ENCODE results near the gene KCNIP4.

Gene KCNIP4

DNA sequence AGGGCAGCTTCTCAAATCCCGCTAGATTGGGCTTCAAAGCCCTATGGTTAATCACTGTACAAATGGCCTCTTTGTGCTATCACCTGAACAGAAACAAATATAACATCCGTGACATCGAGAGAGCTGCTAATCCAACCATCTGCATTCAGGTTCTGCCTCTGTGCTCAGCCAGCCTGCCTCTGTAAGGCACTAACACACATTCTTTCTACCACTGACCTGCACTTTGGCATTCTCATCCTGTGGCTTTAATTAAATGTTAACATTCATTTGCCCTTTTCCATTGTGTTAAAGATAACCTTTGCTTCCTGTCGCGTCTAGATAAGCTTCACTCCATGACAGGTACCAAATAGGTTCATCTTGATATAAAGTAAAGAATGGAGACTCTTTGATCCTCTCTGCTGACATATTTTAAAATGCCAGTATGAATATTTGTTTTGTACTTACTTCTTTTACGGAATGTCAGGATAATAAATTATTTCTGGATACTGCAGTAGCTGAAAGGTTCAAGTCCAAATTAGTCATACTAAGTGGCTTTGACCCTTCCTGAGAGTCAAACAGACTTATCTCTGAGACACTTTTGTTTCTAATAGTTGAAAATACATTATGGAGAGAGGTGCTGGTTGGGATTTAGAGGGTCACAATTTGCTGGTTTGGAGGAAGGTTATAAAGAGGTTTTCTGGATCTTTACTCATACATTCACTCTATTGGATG, 742.6 kb downstream of the KCNIP4 start:
- DNase-seq (ENCODE audit: low read depth in 2 of 2, low spot score in 1 of 2), result no peak

DNA sequence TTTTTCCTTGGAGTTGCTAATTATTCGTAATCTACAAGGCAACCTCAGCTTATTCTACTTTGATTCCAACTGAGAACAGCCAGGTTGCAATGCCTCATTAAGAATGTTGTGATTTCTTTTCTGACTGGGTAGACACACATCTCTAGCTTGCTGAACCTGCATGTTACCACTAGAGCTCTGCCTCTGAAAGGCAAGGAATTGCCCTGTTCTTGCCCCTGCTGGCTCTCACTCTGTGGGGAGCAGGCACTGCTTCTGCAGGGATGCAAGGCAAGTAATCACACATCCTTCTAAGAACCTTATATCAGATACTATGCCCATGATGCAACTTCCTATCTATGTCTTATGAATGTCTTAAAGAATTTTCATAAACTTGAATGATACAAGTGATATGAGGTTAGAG, 745.2 kb downstream of the KCNIP4 start:
- DNase-seq (ENCODE audit: low read depth in 2 of 2, low spot score in 1 of 2), result no peak

DNA sequence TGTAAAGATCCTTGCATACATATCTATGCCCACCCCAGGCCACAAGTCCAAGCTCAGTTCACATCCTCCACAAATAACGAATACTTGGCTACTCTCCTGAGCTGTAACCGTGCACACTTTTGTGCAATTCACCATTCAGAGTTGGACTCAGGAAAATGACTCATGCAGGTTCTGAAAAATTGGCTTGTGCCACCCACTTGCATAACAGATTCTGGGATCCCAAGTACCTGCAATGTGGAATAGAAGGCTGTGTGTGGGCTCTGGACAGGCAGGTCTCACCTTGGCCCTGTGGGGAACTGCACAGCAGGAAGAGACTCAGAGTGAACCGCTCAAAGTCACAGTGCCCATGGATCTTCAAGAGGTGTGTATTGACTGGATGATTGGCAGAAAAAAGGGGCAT, 745.6 kb downstream of the KCNIP4 start:
- no peak for DNase-seq (ENCODE audit: low read depth in 2 of 2, low spot score in 1 of 2)

DNA sequence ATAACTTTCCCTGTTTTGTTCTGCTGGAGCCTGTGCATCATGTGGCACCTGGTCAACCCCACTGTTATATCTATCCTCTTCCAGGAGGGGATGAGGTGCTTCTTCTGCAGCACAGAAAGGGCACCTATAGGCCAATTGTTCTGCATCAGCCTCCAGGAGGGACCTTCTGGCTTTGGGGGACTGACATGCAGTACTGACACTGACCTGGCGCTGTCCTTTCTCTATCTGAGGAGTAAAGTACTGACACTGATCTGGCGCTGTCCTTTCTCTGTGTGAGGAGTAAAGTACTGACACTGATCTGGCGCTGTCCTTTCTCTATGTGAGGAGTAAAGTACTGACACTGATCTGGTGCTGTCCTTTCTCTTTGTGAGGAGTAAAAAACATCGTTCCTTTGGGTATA, 749.9 kb downstream of the KCNIP4 start:
- DNase-seq (ENCODE audit: low read depth in 2 of 2, low spot score in 1 of 2), result no peak

DNA sequence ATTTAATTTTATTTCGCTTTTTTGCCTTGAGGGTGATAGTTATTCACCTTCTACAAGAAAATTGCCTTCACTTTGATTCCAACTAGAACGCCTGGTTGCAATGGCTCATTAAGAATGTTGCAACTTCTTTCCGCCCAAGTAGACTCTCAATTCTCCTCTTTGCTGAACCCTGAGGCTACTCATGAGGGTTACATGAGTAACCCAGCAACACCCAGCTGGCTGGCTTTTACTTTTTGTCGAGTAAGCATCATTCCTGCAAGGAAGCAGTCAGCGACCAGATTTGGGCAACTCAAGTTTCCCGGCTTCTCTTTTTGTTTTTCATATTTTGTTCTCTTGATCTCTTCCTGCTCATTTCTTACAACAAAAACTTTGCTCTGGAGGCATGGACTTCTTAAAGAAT, 752.9 kb downstream of the KCNIP4 start:
- no peak for DNase-seq (ENCODE audit: low read depth in 2 of 2, low spot score in 1 of 2)

DNA sequence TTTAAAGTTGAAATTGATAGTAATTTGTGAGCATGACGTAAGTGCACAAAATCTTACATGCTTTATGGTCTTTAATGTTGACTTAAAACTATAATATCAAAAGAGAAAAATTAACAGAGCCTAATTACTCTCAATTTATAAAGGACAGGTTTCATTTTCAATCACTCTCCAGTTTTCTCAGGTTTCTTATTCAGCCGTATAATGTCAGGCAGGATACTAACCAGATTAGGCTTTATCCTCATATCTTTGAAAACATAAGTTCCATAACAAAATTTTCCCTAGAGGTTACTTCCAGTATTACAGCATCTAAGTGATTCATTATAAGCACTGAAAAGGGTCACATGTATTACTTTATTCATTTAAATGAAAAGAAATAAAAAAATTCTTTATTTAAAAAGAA, 756.2 kb downstream of the KCNIP4 start:
- DNase-seq (ENCODE audit: low read depth in 2 of 2, low spot score in 1 of 2), result no peak

DNA sequence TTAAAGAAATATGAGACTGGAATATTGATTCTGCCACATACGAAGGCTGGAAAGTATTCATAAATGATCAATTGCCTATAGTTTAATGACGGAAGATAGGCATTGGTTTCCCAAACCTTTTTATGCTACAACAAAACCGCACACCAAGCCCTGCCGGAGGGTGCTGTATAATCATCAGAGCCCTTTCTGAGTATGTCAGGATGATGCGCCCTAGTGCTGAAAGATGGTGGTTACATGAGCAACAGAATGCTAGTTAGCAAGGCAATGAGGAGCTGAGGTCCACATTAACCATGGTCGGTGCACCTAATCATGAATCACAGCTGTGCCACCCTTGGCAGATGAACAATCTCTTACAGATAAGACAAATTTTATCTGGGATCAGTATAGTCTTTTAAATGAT, 757.3 kb downstream of the KCNIP4 start:
- DNase-seq (ENCODE audit: low read depth in 2 of 2, low spot score in 1 of 2), result no peak

DNA sequence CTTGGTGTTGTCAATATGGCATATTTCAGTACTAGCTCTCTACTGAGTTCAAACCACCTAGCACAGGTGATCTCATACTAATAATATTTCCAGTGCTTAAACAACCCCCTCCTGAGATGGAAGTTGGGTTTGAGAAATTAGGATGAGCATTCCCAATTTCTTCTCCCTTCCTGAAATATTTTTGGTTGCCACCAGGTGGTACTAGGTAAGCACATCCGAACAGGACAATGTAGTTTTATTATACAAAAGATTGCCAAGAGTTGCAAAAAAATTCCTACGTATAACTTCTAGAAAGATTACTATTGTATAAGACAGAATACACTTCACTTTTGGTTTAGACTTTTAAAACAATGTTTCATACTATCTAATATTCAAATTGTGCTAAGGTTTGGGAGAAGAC, 763.8 kb downstream of the KCNIP4 start:
- DNase-seq (ENCODE audit: low read depth in 2 of 2, low spot score in 1 of 2), result no peak

DNA sequence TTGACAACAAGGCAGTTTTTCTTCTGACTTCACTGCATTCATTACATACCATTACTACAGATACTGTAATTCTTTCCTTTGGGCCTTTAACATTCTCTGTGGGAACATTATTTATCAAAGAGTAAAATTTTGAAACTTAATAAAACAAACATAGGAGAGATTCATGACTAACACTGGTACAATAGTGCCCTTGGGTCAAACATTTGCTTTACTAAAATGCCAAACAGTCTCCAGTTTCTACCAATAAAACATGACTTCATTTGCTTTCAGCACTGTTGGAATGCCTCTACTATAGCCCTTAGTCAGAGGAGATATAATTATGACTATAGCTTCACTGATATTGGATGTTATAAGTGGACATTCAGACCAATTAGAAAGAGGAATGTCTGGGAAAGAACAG, 766.9 kb downstream of the KCNIP4 start:
- DNase-seq (ENCODE audit: low read depth in 2 of 2, low spot score in 1 of 2), result no peak

DNA sequence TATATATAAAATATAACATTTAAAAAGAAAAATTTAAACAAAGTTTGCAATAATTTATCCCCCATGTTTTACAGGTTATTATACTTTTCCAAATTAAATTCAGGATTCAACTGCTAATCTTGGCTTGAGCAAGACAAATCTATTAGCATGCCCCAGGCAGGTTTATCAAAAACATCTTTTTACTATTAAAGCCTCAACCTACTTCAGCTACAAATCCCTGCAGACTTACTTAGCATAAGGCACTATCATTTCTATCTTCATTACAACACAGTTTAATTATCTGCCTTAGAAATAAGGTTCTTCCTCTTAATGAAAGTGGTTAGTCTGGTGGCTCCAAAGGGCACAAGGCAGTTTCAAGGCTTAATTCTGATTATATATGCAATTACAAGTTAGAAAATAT, 770.7 kb downstream of the KCNIP4 start:
- DNase-seq (ENCODE audit: low read depth in 2 of 2, low spot score in 1 of 2), result no peak

DNA sequence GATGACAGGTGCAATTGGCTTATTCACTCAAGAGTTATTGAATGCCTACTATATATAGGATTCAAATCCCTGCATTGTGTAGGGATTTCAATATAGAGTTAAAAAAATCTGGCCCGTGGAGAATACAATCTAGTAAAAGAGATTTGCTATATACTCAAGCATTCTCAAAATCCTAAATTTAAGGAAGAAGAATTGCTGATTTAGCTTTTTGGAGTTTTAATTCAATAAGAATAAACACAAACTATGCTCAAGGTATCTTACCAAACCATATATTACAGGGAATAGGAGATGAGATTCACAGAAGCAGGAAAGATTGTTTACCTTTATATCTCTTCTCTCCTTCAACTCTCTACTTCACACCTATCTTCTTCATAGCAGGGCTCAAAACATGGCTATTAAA, 771.5 kb downstream of the KCNIP4 start:
- no peak for DNase-seq (ENCODE audit: low read depth in 2 of 2, low spot score in 1 of 2)

DNA sequence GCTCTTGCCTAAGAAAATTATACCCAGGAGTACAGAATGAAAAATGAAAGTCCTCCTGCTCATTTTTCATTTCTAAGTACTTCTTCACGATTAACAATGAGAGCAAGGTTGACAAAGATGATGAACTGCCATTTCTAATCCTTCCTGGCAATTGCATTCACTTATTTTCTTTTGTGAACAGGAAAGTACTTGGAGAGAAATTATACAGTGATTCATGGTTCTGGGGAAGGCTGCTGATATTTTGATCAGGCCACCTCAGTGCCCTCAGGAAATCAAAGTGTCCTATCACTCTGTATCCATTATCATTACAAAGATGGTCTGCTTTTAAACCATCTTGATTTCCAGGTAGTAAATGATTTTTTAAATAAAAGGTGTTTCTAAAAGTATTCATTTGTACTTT, 780.9 kb downstream of the KCNIP4 start:
- no peak for DNase-seq (ENCODE audit: low read depth in 2 of 2, low spot score in 1 of 2)

DNA sequence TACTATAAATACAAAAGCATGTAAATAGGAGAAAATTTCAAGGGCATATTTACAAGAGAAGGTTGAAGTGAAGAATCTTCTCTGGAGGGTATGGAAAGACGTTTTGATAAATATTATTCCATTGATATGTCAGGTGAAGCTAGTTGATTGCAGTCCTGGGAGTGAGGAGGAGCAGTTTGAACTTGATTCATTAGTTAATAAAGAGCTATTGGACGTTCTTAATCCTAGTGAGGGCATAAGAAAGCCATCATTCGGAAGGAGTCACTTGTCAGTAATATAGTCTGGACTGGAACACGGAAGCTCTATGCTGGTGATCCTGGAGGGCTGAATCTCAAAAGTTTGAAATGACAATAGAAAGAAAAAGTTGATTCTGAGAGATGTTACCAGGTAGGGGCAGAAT, 793.2 kb downstream of the KCNIP4 start:
- no peak for DNase-seq (ENCODE audit: low read depth in 2 of 2, low spot score in 1 of 2)

DNA sequence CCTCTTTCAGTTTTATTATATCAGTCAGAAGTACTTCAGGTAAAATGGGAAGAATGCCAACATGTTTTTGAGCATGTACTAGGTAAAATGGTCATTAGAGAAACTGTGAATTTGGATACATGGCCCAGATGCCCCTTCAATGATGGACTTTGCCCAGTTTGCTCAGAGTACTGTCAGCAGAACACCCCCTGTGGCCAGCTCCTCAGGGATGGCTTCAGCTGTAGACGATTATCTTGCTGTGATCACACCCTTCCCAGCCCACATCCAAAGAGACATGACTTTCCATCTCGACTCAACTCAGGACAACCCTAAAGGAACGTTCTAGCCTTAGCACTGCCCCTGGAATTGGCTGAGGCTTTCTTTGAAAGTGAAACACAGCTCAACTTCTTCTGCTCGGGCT, 809.2 kb downstream of the KCNIP4 start:
- DNase-seq (ENCODE audit: low read depth in 2 of 2, low spot score in 1 of 2), result no peak

DNA sequence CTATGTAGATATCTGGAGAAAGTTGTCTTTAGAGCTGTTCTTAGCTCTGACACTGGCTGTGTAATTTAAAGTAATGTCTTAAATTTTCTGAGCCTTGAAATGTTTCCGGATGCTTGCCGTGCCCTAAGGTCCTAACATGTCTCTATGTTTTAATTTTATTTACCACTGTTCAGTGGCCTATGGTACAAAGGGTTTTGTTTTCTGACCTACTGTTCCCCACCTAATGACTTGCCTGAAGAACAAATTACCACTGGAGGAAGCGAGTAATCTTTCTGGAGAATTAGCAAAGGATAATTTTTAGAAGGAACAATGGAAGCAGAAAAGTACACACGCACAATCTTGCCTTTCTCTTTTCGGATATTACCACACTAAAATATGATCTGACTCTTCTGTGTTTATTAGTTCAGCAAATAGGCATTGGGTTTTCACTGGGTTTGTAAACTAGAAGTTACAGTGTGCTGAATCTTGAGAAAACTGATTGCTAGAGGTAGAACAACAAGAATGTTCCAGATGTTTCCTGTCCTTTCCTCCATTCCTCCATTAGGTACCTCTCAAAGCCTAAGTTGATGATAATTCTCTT, 812.4 kb downstream of the KCNIP4 start:
- no peak for DNase-seq (ENCODE audit: low read depth in 2 of 2, low spot score in 1 of 2)

DNA sequence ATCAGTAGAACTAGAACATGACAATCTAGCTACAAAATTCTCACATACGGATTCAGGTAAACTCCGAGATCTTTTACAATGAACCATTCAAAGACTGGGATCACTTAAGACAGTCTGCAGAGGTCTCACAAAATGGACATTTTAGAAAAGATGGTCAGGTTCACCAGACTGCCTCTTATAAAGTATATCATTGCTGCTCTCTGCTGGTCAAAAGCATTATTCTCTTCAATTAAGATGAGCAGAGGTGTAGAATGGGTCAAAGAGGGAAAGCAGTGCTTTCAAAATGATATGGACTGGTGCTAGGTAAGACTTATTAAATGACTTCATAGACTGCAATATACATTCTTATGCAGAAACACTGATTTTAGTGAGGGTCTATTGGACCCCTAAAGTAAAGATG, 813.6 kb downstream of the KCNIP4 start:
- DNase-seq (ENCODE audit: low read depth in 2 of 2, low spot score in 1 of 2), result no peak

DNA sequence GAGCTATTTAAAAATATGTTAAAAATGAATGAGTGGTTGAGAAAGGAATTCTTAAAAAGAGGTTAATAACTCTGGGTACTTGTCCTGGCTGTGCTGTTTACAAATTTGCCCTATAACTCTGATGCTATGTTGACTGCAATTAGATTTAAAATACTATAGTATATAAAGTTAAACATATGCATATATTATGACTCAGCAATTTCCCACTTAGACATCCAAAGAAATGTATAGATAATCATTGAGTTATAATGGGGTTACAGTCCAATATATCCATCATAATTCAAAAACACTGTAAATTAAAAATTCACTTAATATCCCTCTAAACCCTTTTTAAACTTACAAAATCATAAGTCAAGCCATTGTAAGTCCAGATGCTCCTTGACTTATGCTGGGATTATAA, 818.0 kb downstream of the KCNIP4 start:
- no peak for DNase-seq (ENCODE audit: low read depth in 2 of 2, low spot score in 1 of 2)

DNA sequence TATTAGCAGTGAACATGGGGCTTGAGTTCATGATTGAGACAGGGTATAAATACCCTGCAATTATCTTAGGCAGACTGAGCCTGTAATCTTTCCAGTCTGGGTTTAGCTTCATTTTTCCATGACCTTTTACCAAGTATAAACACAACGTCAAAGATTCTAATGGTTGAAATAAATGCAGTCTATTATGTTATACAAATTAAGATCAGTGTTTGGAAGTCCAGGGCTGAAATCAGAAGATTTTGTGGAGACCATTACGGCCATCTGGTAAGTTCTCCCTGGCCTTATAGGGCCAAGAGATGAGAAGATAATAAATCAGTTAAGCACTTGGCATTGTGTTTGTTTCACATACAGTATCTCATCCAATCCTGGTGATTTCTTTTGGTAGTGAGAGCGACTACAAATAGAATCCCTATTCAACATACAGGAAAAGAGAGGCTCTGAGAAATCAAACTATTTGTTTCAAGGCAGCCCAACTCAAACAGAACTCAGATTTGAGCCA, 822.5 kb downstream of the KCNIP4 start:
- no peak for DNase-seq (ENCODE audit: low read depth in 2 of 2, low spot score in 1 of 2)

DNA sequence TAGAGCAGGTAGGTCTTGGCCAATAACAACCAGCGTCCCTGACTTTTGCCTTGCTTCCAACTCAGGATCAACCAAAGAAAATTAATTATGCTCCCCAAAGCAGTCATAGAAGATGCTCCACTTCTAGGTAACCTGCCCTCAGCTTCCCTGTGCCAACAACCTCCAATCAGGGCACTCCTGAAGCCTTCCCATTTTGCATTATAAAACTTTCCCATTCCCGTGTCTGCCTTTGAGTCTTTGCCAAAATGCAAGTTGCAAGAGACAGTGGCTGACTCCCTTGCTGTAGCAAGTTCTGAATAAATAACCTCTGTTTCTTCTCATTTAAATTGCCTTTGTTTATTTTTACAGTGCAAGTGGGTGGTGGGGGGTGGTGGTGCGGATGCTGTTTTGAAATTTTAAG, 830.3 kb downstream of the KCNIP4 start:
- no peak for DNase-seq (ENCODE audit: low read depth in 2 of 2, low spot score in 1 of 2)

DNA sequence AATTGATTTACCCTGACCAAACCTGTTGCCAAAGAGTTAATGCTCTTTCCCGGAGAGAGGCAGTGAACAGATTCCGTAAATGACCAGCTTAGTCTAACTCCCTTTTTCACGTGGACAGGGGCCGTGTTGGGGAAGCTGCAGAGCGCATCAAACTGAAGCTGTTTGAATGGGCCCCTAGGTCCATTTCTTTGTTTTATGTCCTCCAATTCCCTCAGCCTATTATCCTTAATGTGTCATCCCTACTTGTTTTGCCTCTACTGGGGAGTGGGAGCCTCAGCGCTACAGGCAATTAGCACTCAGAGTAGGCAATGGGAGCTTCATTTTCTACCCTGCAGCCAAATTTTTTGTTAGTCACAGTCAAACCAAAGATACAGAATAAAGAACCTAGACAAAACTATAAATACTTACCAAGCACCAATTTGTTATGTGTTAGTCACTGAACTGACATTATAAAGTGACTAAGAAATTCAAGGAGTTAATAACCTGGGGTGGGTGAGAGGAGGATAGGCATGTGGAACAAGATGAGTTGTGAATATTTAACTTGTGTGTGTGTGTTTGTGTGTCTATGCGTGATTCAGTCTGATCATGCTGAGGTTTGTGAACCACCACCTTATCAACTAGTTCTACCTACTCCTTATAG, 830.9 kb downstream of the KCNIP4 start:
- no peak for DNase-seq (ENCODE audit: low read depth in 2 of 2, low spot score in 1 of 2)

DNA sequence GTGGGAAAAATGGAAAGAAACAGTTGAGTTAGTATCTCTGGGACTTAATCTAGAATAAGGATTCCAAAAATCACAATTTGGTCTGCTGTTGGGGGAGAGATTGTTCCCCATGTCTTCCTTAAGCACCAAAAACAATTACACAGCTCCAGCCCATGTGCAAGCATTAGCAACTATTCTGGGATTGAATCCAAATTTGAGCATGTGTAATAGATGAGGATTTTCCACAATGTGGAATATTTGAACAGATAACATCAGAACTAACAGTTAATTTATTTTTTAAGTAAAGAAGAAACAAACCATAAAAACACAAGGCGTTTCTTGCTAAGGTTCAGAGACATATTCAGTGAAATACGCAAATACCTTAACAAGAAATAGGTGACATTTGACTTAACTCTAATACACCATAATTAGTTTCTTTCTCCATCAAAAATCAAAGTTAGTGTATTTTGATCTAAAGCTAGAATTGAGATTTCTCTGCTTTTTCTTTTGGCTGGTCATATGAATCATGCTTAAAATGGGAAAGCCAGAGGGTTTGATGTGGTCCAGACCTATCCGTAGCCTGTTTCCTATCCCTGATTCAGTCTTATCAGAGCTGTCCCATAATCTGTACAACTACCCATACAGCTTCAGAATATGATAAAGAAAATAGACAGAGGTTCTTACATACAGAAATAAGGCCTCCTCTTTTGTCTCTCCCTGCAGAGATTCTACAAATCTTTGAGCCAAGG, 834.9 kb downstream of the KCNIP4 start:
- no peak for DNase-seq (ENCODE audit: low read depth in 2 of 2, low spot score in 1 of 2)

DNA sequence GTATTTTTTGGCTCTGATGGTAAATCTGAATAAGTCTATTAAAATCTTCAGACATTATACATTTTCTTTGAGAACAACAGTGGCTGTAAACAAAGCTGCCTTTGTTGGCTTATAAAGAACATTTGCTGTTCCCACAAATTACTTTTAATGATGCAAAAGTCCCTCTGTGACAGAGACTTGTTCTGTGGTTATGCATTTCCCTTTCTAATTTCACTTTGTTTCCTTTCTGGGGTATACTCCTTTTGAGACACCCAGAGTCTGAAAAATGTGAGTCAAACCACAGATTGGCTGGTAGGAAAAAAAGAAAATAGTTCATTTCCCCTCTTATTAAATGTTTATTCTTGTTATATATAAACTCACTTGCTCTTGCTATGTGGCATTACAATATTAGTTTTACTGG, 845.9 kb downstream of the KCNIP4 start:
- no peak for DNase-seq (ENCODE audit: low read depth in 2 of 2, low spot score in 1 of 2)
